Endothelial cell (in vitro differentiated cells): ENCODE results near the gene SLC25A47. TPM values are rescaled to one million over a fixed set of nuclear protein-coding genes. Genes with fewer than 3 reads are reported as not detected.

Experiments
- DNase-seq: peaks from one replicate; pipeline ENCODE4 v3.0.0; 2021; ENCODE audit warnings: low spot score
- H3K27ac Mint-ChIP-seq: one replicate; pipeline ENCODE4 v1.8.0; 2021; ENCODE audit warnings: mixed read lengths, inconsistent platforms; ENCODE audit not compliant: unreplicated experiment
- H3K27me3 Mint-ChIP-seq: one replicate; pipeline ENCODE4 v1.8.0; 2021; ENCODE audit warnings: mild to moderate bottlenecking, moderate library complexity, mixed read lengths, inconsistent platforms; ENCODE audit not compliant: unreplicated experiment
- H3K36me3 Mint-ChIP-seq: one replicate; pipeline ENCODE4 v1.8.0; 2021; ENCODE audit warnings: mild to moderate bottlenecking, low read depth, mixed read lengths, inconsistent platforms; ENCODE audit not compliant: unreplicated experiment
- H3K4me1 Mint-ChIP-seq: one replicate; pipeline ENCODE4 v1.8.0; 2021; ENCODE audit warnings: mild to moderate bottlenecking, mixed read lengths, inconsistent platforms; ENCODE audit not compliant: unreplicated experiment
- H3K4me3 Mint-ChIP-seq: one replicate; pipeline ENCODE4 v1.8.0; 2021; ENCODE audit warnings: mild to moderate bottlenecking, mixed read lengths, inconsistent platforms; ENCODE audit not compliant: unreplicated experiment
- H3K9me3 Mint-ChIP-seq: one replicate; pipeline ENCODE4 v1.8.0; 2021; ENCODE audit warnings: mixed read lengths, inconsistent platforms; ENCODE audit not compliant: unreplicated experiment
- total RNA-seq: library from RNA; stranded (reverse); fragmentation: NEBNext Ultra II Directional; extraction: Animal tissue kit (Norgen Biotek cat#: 25700); gene quantifications from one replicate; pipeline ENCODE4 v1.2.1, GENCODE V29; 2021; ENCODE audit not compliant: unreplicated experiment
- TF ChIP-seq, protein P1 (sequence below): fragments of 200-600 bp; sonication (generic); IDR thresholded peaks from one replicate; pipeline ENCODE4 v1.5.0; 2021; ENCODE audit warnings: antibody characterized with exemption; ENCODE audit not compliant: unreplicated experiment

Gene SLC25A47
- total RNA-seq, 1 donor from 2014 or later = not detected

GRCh38 chr14:100303925-100304324 lies 19.2 kb upstream of the SLC25A47 start:
- TF ChIP-seq, protein P1, sequence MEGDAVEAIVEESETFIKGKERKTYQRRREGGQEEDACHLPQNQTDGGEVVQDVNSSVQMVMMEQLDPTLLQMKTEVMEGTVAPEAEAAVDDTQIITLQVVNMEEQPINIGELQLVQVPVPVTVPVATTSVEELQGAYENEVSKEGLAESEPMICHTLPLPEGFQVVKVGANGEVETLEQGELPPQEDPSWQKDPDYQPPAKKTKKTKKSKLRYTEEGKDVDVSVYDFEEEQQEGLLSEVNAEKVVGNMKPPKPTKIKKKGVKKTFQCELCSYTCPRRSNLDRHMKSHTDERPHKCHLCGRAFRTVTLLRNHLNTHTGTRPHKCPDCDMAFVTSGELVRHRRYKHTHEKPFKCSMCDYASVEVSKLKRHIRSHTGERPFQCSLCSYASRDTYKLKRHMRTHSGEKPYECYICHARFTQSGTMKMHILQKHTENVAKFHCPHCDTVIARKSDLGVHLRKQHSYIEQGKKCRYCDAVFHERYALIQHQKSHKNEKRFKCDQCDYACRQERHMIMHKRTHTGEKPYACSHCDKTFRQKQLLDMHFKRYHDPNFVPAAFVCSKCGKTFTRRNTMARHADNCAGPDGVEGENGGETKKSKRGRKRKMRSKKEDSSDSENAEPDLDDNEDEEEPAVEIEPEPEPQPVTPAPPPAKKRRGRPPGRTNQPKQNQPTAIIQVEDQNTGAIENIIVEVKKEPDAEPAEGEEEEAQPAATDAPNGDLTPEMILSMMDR = no peak
- Mint-ChIP-seq H3K4me3 (no peak overlapping the region), H3K27ac (no peak overlapping the region), H3K36me3 (peaks cover 9% of the 10 kb centered on the region), H3K9me3 (no peaks in the 10 kb centered on the region), H3K4me1 (peaks cover 27% of the 10 kb centered on the region), H3K27me3 (peaks cover 7% of the 10 kb centered on the region)
- no peak for DNase-seq

GRCh38 chr14:100304825-100305323 lies 18.3 kb upstream of the SLC25A47 start:
- Mint-ChIP-seq H3K36me3 (peaks cover 6% of the 10 kb centered on the region), H3K27me3 (peaks cover 7% of the 10 kb centered on the region), H3K4me3 (peak overlapping the region; percentile 96), H3K4me1 (peaks cover 36% of the 10 kb centered on the region), H3K27ac (peak overlapping the region; percentile 74), H3K9me3 (no peaks in the 10 kb centered on the region)
- TF ChIP-seq, protein P1 = no peak
- no peak for DNase-seq

- no peaks in the 10 kb centered on the region for H3K9me3 Mint-ChIP-seq
- peak overlapping the region; percentile 96 for H3K4me3 Mint-ChIP-seq
- H3K36me3 Mint-ChIP-seq = peaks cover 6% of the 10 kb centered on the region
- peaks cover 7% of the 10 kb centered on the region for H3K27me3 Mint-ChIP-seq
- TF ChIP-seq, protein P1 = no peak
- DNase-seq = peak; percentile 31
- H3K27ac Mint-ChIP-seq = peak overlapping the region; percentile 74
- peaks cover 36% of the 10 kb centered on the region for H3K4me1 Mint-ChIP-seq
Measured at GRCh38 chr14:100305324-100306100, 17.6 kb upstream of the SLC25A47 start.

DNA sequence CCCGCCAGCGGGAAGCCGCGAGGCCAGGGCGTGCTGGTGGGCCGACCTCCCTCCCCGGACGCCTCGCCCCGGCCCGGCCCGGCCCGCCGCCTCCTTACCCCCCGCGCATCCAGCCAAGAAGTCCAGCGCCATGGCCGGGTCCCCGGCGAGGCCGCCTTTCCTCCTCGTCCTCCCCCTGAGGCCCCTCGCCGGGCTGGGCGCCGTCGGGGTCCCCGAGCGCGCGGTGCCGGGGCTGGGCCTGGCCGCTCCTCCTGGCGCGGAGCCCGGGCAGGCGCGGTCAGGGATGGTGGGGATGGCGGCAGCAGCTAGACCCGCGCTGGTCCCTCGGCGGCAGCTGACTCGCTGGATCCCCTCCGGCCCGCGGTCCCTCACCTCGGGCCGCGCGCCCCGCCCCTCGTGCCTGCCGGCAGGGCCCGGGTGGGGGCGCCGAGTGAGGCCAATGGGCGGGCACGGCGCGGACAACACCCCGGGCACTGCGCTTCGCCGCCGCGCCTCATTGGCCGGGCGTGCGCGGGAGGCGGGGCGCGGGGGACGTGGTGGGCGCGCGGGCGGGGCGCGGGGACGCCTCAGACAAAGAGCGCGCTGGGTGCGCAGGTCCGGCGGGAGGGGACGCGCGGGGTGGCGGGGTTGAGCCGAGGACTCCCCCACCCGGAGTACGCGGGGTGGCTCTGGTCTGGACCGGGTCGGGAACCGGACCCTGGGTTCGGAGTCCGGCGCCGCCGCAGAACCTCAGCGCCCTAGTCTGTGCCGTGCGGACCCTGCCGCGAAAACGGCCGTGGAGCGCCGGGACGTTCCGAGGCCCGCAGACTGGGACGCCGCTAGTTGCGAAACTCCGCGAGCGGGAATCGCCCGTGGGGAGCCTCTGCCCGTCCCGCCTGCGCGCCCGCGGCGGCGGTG lies 16.8 kb upstream of the SLC25A47 start, which contains the start of gene SLC25A29:
Gene SLC25A29 (minus strand): TSS at position 344 of the 897 bp plus-strand sequence. CDS start 212 bp downstream, at position 132.
- TF ChIP-seq, protein P1 = no peak
- peaks cover 6% of the 10 kb centered on the region for H3K36me3 Mint-ChIP-seq
- H3K4me1 Mint-ChIP-seq = peaks cover 40% of the 10 kb centered on the region
- peak within 1 kb of the TSS; percentile 61 for H3K27ac Mint-ChIP-seq
- peak; percentile 92 for DNase-seq
- H3K27me3 Mint-ChIP-seq = peaks cover 7% of the 10 kb centered on the region
- H3K4me3 Mint-ChIP-seq = peak within 1 kb of the TSS; percentile 96
- no peaks in the 10 kb centered on the region for H3K9me3 Mint-ChIP-seq
